CD14-positive monocyte (primary cell): ENCODE data around the gene DNTT. TPM values are rescaled to one million over a fixed set of nuclear protein-coding genes. Genes with fewer than 3 reads are reported as not detected.

Experiments used
- DNase-seq, 3 donors: peaks; one replicate each; pipeline ENCODE4 v3.0.0-alpha.2; 2011 to 2022
- H2AFZ ChIP-seq: 2 replicates; pipeline ENCODE4 v1.6.0; 2012; ENCODE audit warnings: mild to moderate bottlenecking, low read depth, low read length, inconsistent platforms; ENCODE audit not compliant: insufficient read depth, poor library complexity, severe bottlenecking
- H3K27ac ChIP-seq, 2 donors: 1 replicate in 1 of 2; 2 replicates in 1 of 2; pipeline ENCODE4 v1.5.1; 2012 to 2013; ENCODE audit warnings: low read length in 2 of 2, control low read depth in 1 of 2, inconsistent platforms in 1 of 2, low read depth in 1 of 2, mild to moderate bottlenecking in 1 of 2
- H3K27me3 ChIP-seq, 2 donors: one replicate each; pipeline versions ENCODE4 v1.6.0 to v1.6.1; 2011 to 2013; ENCODE audit warnings: low read length in 2 of 2; ENCODE audit not compliant: control insufficient read depth in 2 of 2, insufficient read depth in 2 of 2
- H3K36me3 ChIP-seq, 2 donors: replicated peaks in 1 of 2; 1 replicate in 1 of 2; 2 replicates in 1 of 2; pipeline versions ENCODE4 v1.5.1 to v1.6.1; 2012 to 2013; ENCODE audit warnings: low read length in 2 of 2, control low read depth in 1 of 2, inconsistent platforms in 1 of 2, mild to moderate bottlenecking in 1 of 2; ENCODE audit not compliant: insufficient read depth in 2 of 2, control insufficient read depth in 1 of 2
- H3K4me1 ChIP-seq, 2 donors: 1 replicate in 1 of 2; 2 replicates in 1 of 2; pipeline versions ENCODE4 v1.5.1 to v1.6.1; 2012 to 2013; ENCODE audit warnings: low read length in 2 of 2, control low read depth in 1 of 2, inconsistent platforms in 1 of 2, mild to moderate bottlenecking in 1 of 2, moderate library complexity in 1 of 2; ENCODE audit not compliant: insufficient read depth in 2 of 2, control insufficient read depth in 1 of 2
- H3K4me2 ChIP-seq: replicated peaks from 2 replicates; pipeline ENCODE3; 2012; ENCODE audit warnings: low read length, moderate library complexity, mild to moderate bottlenecking; ENCODE audit not compliant: poor library complexity, severe bottlenecking; ENCODE audit errors: extremely low read depth
- H3K4me3 ChIP-seq, 3 experiments: fragments of 200-600 bp in 1 of 3; sonication (generic) in 1 of 3; replicated peaks in 1 of 3; 1 replicate in 2 of 3; 2 replicates in 1 of 3; pipeline ENCODE4 v1.5.1; 2011 to 2013; ENCODE audit warnings: low read length in 3 of 3, mild to moderate bottlenecking in 3 of 3, control low read depth in 2 of 3, low read depth in 2 of 3, inconsistent platforms in 1 of 3, moderate library complexity in 1 of 3
- H3K79me2 ChIP-seq: 2 replicates; pipeline ENCODE4 v1.6.0; 2012; ENCODE audit warnings: mild to moderate bottlenecking, control low read depth, inconsistent platforms, low read length, moderate library complexity; ENCODE audit not compliant: insufficient read depth
- H3K9ac ChIP-seq: 2 replicates; pipeline ENCODE4 v1.6.0; 2017; ENCODE audit warnings: low read length, mild to moderate bottlenecking; ENCODE audit not compliant: insufficient read depth, poor library complexity, severe bottlenecking
- H3K9me3 ChIP-seq, 2 donors: replicated peaks in 1 of 2; 1 replicate in 1 of 2; 2 replicates in 1 of 2; pipeline versions ENCODE4 v1.5.1 to v1.6.1; 2012 to 2013; ENCODE audit warnings: low read length in 2 of 2, control low read depth in 1 of 2; ENCODE audit not compliant: control insufficient read depth in 1 of 2, insufficient read depth in 1 of 2
- H4K20me1 ChIP-seq: 2 replicates; pipeline ENCODE4 v1.6.0; 2012; ENCODE audit warnings: mild to moderate bottlenecking, low read length, control low read depth, moderate library complexity; ENCODE audit not compliant: insufficient read depth
- H3K27ac Mint-ChIP-seq, 7 donors: one replicate each; pipeline ENCODE4 v1.8.0; 2020; ENCODE audit warnings: mild to moderate bottlenecking in 7 of 7, mixed read lengths in 7 of 7, moderate library complexity in 6 of 7, inconsistent platforms in 2 of 7
- H3K27me3 Mint-ChIP-seq, 3 donors: one replicate each; pipeline ENCODE4 v1.8.0; 2021 to 2022; ENCODE audit warnings: low read depth in 3 of 3, mild to moderate bottlenecking in 3 of 3, mixed read lengths in 3 of 3, moderate library complexity in 3 of 3, inconsistent platforms in 1 of 3
- H3K36me3 Mint-ChIP-seq, 2 donors: one replicate each; pipeline ENCODE4 v1.8.0; 2020; ENCODE audit warnings: mixed read lengths in 2 of 2, inconsistent platforms in 1 of 2, mild to moderate bottlenecking in 1 of 2
- H3K4me1 Mint-ChIP-seq: one replicate; pipeline ENCODE4 v1.8.0; 2020; ENCODE audit warnings: mild to moderate bottlenecking, mixed read lengths
- H3K4me3 Mint-ChIP-seq, 2 donors: one replicate each; pipeline ENCODE4 v1.8.0; 2020; ENCODE audit warnings: mild to moderate bottlenecking in 2 of 2, mixed read lengths in 2 of 2, moderate library complexity in 1 of 2
- H3K9me3 Mint-ChIP-seq, 7 donors: one replicate each; pipeline ENCODE4 v1.8.0; 2020 to 2022; ENCODE audit warnings: mixed read lengths in 7 of 7, mild to moderate bottlenecking in 6 of 7, moderate library complexity in 6 of 7, inconsistent platforms in 2 of 7
- WGBS: methylation state at CpG from one replicate; pipeline ENCODE4 v1.1.5; 2013; ENCODE audit warnings: missing lambda C conversion rate; ENCODE audit not compliant: insufficient coverage; 5-methylcytosine and 5-hydroxymethylcytosine counted together
- intact Hi-C, 2 donors: fragments of 100-400 bp; cut with micrococcal nuclease; formaldehyde crosslinking; loops; one replicate each; pipeline versions ENCODE4 v1.15.0 to v1.15.1; 2023
- polyA plus RNA-seq, 3 donors: library from polyadenylated mRNA; depleted of rRNA in 1 of 3; unstranded in 2 of 3; stranded (reverse) in 1 of 3; fragments of 300-500 nt in 2 of 3; fragments of >200 nt in 1 of 3; fragmentation: Illumina TruSeq in 2 of 3; gene quantifications; 1 replicate in 2 of 3; 2 replicates in 1 of 3; pipeline ENCODE4 v1.2.3, GENCODE V29; 2012 to 2021
- TF ChIP-seq, protein P1 (sequence below): fragments of 200-600 bp; IDR thresholded peaks from one replicate; pipeline ENCODE4 v1.8.0; 2022; ENCODE audit warnings: antibody characterized with exemption, mild to moderate bottlenecking

Gene DNTT
- polyA plus RNA-seq, 3 donors: not detected

DNA sequence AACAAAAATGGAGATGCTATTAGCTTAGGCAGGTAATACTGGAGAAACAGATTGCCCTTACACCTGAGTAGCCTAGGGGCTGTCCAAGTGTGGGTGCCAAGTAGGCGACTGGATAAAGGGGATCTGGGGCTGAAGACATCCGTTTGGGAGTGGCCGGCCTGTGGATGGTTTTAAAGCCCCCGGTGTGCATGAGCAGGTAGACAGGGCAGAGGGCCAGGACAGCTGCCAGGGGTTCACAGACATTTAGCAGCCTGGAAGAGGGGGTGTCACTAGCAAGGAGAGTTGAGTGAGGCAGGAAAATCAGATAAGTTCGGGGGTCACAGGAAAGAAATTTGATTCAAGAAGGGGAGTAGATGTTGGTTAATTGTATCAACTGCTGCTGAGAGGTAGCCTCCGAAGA is 56.1 kb downstream of the DNTT start:
- H3K36me3 ChIP-seq: no peaks in the 10 kb centered on the region
- intact Hi-C loops: no loop called here
- H4K20me1 ChIP-seq: no peaks in the 10 kb centered on the region
- H3K27me3 ChIP-seq: no peaks in the 10 kb centered on the region
- no peaks in the 10 kb centered on the region for H3K4me1 Mint-ChIP-seq
- H3K36me3 Mint-ChIP-seq: no peaks in the 10 kb centered on the region
- no peak overlapping the region for H3K9ac ChIP-seq
- peaks cover 0 to 6% (median 6%) of the 10 kb centered on the region in 3 donors for H3K27me3 Mint-ChIP-seq
- no peak overlapping the region for H3K4me2 ChIP-seq
- H3K4me3 ChIP-seq: no peak overlapping the region
- DNase-seq: no peak
- no peaks in the 10 kb centered on the region for H3K4me1 ChIP-seq
- no peak overlapping the region for H2AFZ ChIP-seq
- H3K27ac Mint-ChIP-seq: no peak overlapping the region
- H3K27ac ChIP-seq: no peak overlapping the region
- 95% methylated on average over 6 of the region's 6 CpGs for WGBS
- TF ChIP-seq, protein P1, sequence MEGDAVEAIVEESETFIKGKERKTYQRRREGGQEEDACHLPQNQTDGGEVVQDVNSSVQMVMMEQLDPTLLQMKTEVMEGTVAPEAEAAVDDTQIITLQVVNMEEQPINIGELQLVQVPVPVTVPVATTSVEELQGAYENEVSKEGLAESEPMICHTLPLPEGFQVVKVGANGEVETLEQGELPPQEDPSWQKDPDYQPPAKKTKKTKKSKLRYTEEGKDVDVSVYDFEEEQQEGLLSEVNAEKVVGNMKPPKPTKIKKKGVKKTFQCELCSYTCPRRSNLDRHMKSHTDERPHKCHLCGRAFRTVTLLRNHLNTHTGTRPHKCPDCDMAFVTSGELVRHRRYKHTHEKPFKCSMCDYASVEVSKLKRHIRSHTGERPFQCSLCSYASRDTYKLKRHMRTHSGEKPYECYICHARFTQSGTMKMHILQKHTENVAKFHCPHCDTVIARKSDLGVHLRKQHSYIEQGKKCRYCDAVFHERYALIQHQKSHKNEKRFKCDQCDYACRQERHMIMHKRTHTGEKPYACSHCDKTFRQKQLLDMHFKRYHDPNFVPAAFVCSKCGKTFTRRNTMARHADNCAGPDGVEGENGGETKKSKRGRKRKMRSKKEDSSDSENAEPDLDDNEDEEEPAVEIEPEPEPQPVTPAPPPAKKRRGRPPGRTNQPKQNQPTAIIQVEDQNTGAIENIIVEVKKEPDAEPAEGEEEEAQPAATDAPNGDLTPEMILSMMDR: no peak
- H3K79me2 ChIP-seq: no peaks in the 10 kb centered on the region
- no peaks in the 10 kb centered on the region for H3K9me3 ChIP-seq
- H3K9me3 Mint-ChIP-seq: no peaks in the 10 kb centered on the region
- H3K4me3 Mint-ChIP-seq: no peak overlapping the region

DNA sequence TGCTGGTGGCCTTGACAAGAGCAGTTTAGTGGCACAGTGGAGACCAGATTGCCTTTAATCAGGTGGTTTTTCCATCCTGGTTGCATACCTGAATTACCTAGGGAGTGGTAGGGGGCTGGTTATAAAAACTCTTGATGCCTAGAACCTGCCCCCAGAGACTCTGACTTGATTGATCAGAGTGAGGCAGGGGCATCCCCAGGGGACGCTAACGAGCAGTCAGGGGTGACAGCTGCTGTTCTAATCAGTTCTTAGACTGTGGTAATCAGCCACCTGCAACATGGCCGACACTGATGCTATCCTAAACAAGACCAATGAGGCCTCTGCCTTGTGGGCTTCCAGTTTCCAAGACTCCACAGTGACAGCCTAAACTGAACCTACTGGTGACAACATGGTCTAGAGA is 56.5 kb downstream of the DNTT start:
- H3K9me3 Mint-ChIP-seq: no peaks in the 10 kb centered on the region

More for the DNA sequence above, 56.5 kb downstream of the DNTT start:
- no peak overlapping the region for H3K27ac Mint-ChIP-seq
- Histone ChIP-seq H3K4me3 (no peak overlapping the region), H3K9ac (no peak overlapping the region), H3K27me3 (no peaks in the 10 kb centered on the region), H3K79me2 (no peaks in the 10 kb centered on the region), H3K4me2 (no peak overlapping the region), H3K36me3 (no peaks in the 10 kb centered on the region), H4K20me1 (no peaks in the 10 kb centered on the region), H3K27ac (no peak overlapping the region), H3K4me1 (no peaks in the 10 kb centered on the region), H2AFZ (no peak overlapping the region), H3K9me3 (no peaks in the 10 kb centered on the region)
- WGBS: 90% methylated on average over 3 of the region's 3 CpGs
- H3K36me3 Mint-ChIP-seq: no peaks in the 10 kb centered on the region
- intact Hi-C loops: no loop called here
- H3K4me3 Mint-ChIP-seq: no peak overlapping the region
- H3K4me1 Mint-ChIP-seq: no peaks in the 10 kb centered on the region
- H3K27me3 Mint-ChIP-seq: peaks cover 0 to 6% (median 6%) of the 10 kb centered on the region in 3 donors
- TF ChIP-seq, protein P1: no peak
- DNase-seq: no peak
